PC-3 (cell line): Measurements from ENCODE around the gene APEX1.

Source experiments
- CTCF ChIP-seq: fragments of 300-600 bp; sonication (generic); conservative IDR thresholded peaks from 2 replicates; pipeline ENCODE4 v1.5.1; 2017; ENCODE audit warnings: antibody characterized with exemption, low read depth, mild to moderate bottlenecking, low read length
- EZH2 ChIP-seq: fragments of 300-600 bp; sonication (generic); IDR thresholded peaks from one replicate; pipeline ENCODE4 v1.6.1; 2017; ENCODE audit warnings: antibody characterized with exemption, mild to moderate bottlenecking, low read length; ENCODE audit not compliant: unreplicated experiment
- EZH2phosphoT487 ChIP-seq: fragments of 300-600 bp; sonication (generic); IDR thresholded peaks from 2 replicates; pipeline ENCODE4 v1.6.1; 2018; ENCODE audit warnings: mild to moderate bottlenecking, antibody characterized with exemption, low read length, borderline replicate concordance

- no peak for TF ChIP-seq CTCF
- no peak for TF ChIP-seq EZH2
- no peak for TF ChIP-seq EZH2phosphoT487
Observed at GRCh38 chr14:20428802-20429201, 26.2 kb upstream of the APEX1 start.
